Esophagus muscularis mucosa (tissue), 4 donors: ENCODE data around the gene DPYD. TPM values are rescaled to one million over a fixed set of nuclear protein-coding genes. Genes with fewer than 3 reads are reported as not detected.

ENCODE experiments used
- DNase-seq: peaks from one replicate; pipeline ENCODE4 v3.0.0-alpha.2; 2017; ENCODE audit errors: extremely low spot score
- H3K27ac ChIP-seq, 4 donors: fragments of 200-600 bp; sonication (generic); replicated peaks in 1 of 4; 1 replicate in 3 of 4; 2 replicates in 1 of 4; pipeline ENCODE4 v1.5.1; 2016 to 2019; ENCODE audit warnings: mild to moderate bottlenecking in 1 of 4
- H3K27me3 ChIP-seq, 4 donors: fragments of 200-600 bp; sonication (generic); one replicate each; pipeline versions ENCODE4 v1.5.1 to v1.6.0; 2016 to 2019
- H3K36me3 ChIP-seq, 4 donors: fragments of 200-600 bp; sonication (generic); one replicate each; pipeline ENCODE4 v1.5.1; 2016 to 2019
- H3K4me1 ChIP-seq, 4 donors: fragments of 200-600 bp; sonication (generic); one replicate each; pipeline ENCODE4 v1.5.1; 2016 to 2019
- H3K4me3 ChIP-seq, 4 donors: fragments of 200-600 bp; sonication (generic); 1 replicate in 2 of 4; 2 replicates in 2 of 4; pipeline ENCODE4 v1.5.1; 2016 to 2019; ENCODE audit warnings: mild to moderate bottlenecking in 4 of 4, moderate library complexity in 1 of 4
- H3K9me3 ChIP-seq, 4 donors: fragments of 200-600 bp; sonication (generic); 1 replicate in 3 of 4; 2 replicates in 1 of 4; pipeline ENCODE4 v1.5.1; 2016 to 2019
- EP300 ChIP-seq: sonication (generic); formaldehyde crosslinking; IDR thresholded peaks from one replicate; pipeline ENCODE4 v1.6.1; 2017; ENCODE audit warnings: antibody characterized with exemption
- POLR2A ChIP-seq: fragments of 450-650 bp; IDR thresholded peaks from one replicate; pipeline ENCODE4 v1.6.1; 2017; ENCODE audit warnings: antibody characterized with exemption, moderate library complexity, mild to moderate bottlenecking, low read depth
- POLR2AphosphoS5 ChIP-seq, 2 donors: sonication (generic); formaldehyde crosslinking; IDR thresholded peaks; one replicate each; pipeline ENCODE4 v1.6.1; 2017; ENCODE audit warnings: antibody characterized with exemption in 2 of 2
- WGBS: methylation state at CpG from one replicate; pipeline ENCODE4 v1.1.5; 2018; 5-methylcytosine and 5-hydroxymethylcytosine counted together
- intact Hi-C: fragments of 100-400 bp; cut with DNase I; formaldehyde crosslinking; loops from one replicate; pipeline ENCODE4 v1.15.1; 2023
- total RNA-seq, 4 donors: library from RNA; depleted of rRNA; stranded (reverse); fragments of >200 nt; gene quantifications; one replicate each; pipeline versions ENCODE4 v1.1.0 to v1.2.1, GENCODE V29; 2016
- TF ChIP-seq, protein P1 (sequence below), 3 experiments: fragments of 200-600 bp in 2 of 3; fragments of 450-650 bp in 1 of 3; sonication (generic) in 2 of 3; IDR thresholded peaks; one replicate each; pipeline ENCODE4 v1.5.1; 2017 to 2019; ENCODE audit warnings: antibody characterized with exemption in 3 of 3, mild to moderate bottlenecking in 2 of 3, moderate library complexity in 1 of 3

The DPYD gene
- total RNA-seq, 4 donors from 2014 or later, result 31.1 to 36.6 (median 31.7) TPM

DNA sequence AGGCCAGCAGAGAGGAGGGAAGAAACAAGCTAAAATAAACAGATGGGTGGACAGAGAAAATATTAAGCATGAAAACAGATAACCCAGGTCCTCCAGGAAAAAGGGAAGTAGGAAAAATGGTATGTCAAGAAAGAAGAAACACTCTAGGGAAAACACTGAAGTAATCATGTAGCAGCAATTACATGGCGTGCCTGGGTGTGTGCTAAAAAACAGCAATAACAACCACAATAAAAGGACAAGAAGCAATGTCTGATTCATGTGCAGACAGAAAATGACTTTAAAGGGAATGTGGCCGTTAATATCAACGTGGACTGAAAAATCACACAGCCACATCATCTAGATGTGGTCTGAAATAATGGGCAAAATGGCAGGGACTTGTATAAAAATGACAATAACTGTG, 829.6 kb downstream of the DPYD start:
- TF ChIP-seq POLR2A (no peak), POLR2AphosphoS5 (IDR thresholded peaks at IDR 0.05) (no peak), EP300 (no peak)
- TF ChIP-seq, protein P1, sequence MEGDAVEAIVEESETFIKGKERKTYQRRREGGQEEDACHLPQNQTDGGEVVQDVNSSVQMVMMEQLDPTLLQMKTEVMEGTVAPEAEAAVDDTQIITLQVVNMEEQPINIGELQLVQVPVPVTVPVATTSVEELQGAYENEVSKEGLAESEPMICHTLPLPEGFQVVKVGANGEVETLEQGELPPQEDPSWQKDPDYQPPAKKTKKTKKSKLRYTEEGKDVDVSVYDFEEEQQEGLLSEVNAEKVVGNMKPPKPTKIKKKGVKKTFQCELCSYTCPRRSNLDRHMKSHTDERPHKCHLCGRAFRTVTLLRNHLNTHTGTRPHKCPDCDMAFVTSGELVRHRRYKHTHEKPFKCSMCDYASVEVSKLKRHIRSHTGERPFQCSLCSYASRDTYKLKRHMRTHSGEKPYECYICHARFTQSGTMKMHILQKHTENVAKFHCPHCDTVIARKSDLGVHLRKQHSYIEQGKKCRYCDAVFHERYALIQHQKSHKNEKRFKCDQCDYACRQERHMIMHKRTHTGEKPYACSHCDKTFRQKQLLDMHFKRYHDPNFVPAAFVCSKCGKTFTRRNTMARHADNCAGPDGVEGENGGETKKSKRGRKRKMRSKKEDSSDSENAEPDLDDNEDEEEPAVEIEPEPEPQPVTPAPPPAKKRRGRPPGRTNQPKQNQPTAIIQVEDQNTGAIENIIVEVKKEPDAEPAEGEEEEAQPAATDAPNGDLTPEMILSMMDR (IDR thresholded peaks at IDR 0.05), result no peak
- no peak for DNase-seq
- intact Hi-C loops, result no loop called here
- Histone ChIP-seq H3K27ac (no peak overlapping the region), H3K9me3 (no peaks in the 10 kb centered on the region), H3K4me1 (peaks cover 0 to 4% (median 0%) of the 10 kb centered on the region in 4 donors), H3K36me3 (no peaks in the 10 kb centered on the region), H3K4me3 (no peak overlapping the region), H3K27me3 (no peaks in the 10 kb centered on the region)
- 87% methylated on average over 3 of the region's 3 CpGs for WGBS

DNA sequence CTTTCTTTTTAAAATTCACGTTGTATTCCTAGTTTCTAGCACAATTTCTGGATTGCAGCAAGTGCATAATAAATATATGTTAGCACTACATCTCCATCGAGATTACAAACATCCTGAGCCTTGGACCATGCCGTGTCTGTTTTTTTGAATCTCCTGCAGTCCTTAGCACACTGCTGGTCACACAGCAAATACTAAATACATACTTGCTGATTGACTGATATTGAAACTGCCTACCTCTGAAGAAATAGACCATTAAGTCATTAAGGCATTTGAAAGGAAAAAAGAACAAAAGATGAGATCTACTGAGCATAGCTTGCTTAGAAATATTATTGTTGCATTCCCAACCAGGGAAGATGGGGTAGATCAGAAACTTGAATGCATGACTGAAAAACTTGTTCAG, 830.1 kb downstream of the DPYD start:
- H3K36me3 ChIP-seq, result no peaks in the 10 kb centered on the region
- no peaks in the 10 kb centered on the region for H3K27me3 ChIP-seq
- TF ChIP-seq, protein P1 (IDR thresholded peaks at IDR 0.05), result no peak
- no peak for TF ChIP-seq EP300
- TF ChIP-seq POLR2AphosphoS5 (IDR thresholded peaks at IDR 0.05), result no peak
- no peak for TF ChIP-seq POLR2A
- WGBS, result 95% methylated on average over 3 of the region's 3 CpGs
- peaks cover 0 to 4% (median 0%) of the 10 kb centered on the region in 4 donors for H3K4me1 ChIP-seq
- H3K9me3 ChIP-seq, result no peaks in the 10 kb centered on the region
- intact Hi-C loops, result no loop called here
- no peak overlapping the region for H3K27ac ChIP-seq
- H3K4me3 ChIP-seq, result no peak overlapping the region
- no peak for DNase-seq

DNA sequence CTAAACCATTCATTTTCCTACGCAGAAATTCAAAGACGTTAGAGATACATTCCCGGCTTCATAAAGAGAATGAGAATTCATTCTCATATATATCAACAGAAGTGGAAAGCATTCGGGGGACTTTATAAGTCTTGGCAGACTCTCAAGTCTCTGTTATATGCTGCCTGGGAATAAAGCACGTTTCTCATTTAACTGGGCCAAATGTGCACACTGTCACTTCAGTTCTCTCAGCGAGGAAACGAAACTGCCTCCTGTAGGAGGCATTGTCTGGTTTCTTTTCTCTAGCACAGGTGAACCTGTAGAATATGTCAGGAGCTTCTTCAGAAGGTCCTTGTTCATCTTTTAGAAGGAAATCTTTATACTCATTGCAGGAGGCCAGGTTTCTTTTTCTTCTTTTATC, 831.7 kb downstream of the DPYD start:
- no peak for DNase-seq
- Histone ChIP-seq H3K27ac (no peak overlapping the region), H3K36me3 (no peaks in the 10 kb centered on the region), H3K4me1 (peaks cover 0 to 4% (median 0%) of the 10 kb centered on the region in 4 donors), H3K9me3 (no peaks in the 10 kb centered on the region), H3K4me3 (no peak overlapping the region), H3K27me3 (no peaks in the 10 kb centered on the region)
- 66% methylated on average over 7 of the region's 7 CpGs for WGBS
- intact Hi-C loops, result no loop called here
- TF ChIP-seq EP300, result no peak
- TF ChIP-seq, protein P1 (IDR thresholded peaks at IDR 0.05), result no peak
- no peak for TF ChIP-seq POLR2A
- no peak for TF ChIP-seq POLR2AphosphoS5 (IDR thresholded peaks at IDR 0.05)

DNA sequence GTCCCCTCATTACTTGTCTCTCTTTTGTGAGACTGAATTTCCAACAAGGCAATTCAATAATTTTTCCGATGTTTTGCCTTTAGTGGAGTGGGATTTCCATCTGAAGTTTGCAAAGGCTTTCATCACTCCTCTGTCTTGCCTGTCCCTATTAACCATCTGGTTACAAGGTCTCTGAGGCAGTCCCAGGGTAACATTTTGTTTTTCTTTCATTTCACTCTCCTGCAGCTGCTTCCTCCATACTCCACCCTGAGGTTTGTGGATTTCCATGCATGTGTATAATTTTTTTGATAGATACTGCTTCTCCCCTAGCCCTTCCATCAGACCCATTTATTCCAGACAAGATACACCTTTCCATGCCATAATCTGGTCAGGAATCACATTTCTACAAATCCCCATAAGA, 832.4 kb downstream of the DPYD start:
- Histone ChIP-seq H3K36me3 (no peaks in the 10 kb centered on the region), H3K27me3 (no peaks in the 10 kb centered on the region), H3K9me3 (no peaks in the 10 kb centered on the region), H3K4me1 (peaks cover 0 to 4% (median 0%) of the 10 kb centered on the region in 4 donors), H3K27ac (no peak overlapping the region), H3K4me3 (no peak overlapping the region)
- TF ChIP-seq, protein P1 (IDR thresholded peaks at IDR 0.05), result no peak
- TF ChIP-seq EP300, result no peak
- no peak for TF ChIP-seq POLR2A
- no peak for TF ChIP-seq POLR2AphosphoS5 (IDR thresholded peaks at IDR 0.05)
- intact Hi-C loops, result no loop called here
- no peak for DNase-seq
- 91% methylated on average over 1 of the region's 1 CpG for WGBS

DNA sequence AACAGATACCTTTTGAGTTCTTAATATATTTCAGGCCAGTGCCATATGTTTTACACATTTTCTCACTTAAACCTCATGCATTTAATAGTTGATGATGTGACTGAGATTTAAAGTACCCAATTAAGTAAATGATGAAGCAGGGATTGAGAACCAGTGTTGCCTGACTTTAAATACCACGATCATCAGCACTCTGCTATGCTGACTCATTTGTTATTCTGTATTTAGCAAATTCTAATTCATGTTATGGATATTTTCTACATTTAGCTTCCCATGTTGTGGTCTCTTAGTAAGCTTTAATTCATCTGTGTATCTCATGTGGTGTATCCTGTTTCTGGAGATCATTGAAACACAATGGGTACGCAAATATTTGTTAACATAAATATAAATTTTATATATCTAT, 836.3 kb downstream of the DPYD start:
- DNase-seq, result no peak
- Histone ChIP-seq H3K4me1 (no peaks in the 10 kb centered on the region), H3K27me3 (no peaks in the 10 kb centered on the region), H3K36me3 (peaks cover 0 to 6% (median 0%) of the 10 kb centered on the region in 4 donors), H3K9me3 (no peaks in the 10 kb centered on the region), H3K4me3 (no peak overlapping the region), H3K27ac (no peak overlapping the region)
- 54% methylated on average over 2 of the region's 2 CpGs for WGBS
- TF ChIP-seq POLR2A (no peak), EP300 (no peak), POLR2AphosphoS5 (IDR thresholded peaks at IDR 0.05) (no peak)
- TF ChIP-seq, protein P1 (IDR thresholded peaks at IDR 0.05), result no peak
- intact Hi-C loops, result no loop called here
